SK-N-SH treated with all-trans-retinoic acid at 6 μM for 48 hours (cell line): ENCODE measurements around the gene SETD4.

Experiments
- ARNTL ChIP-seq: fragments of 450-650 bp; formaldehyde crosslinking; IDR thresholded peaks from 2 replicates; pipeline ENCODE4 v1.5.0; 2020; ENCODE audit warnings: low read depth, mild to moderate bottlenecking, moderate library complexity, borderline replicate concordance
- GLIS3 ChIP-seq: fragments of 250-450 bp; sonication (Bioruptor Pico); IDR thresholded peaks from 2 replicates; pipeline ENCODE4 v1.5.0; 2020; ENCODE audit warnings: mild to moderate bottlenecking, moderate library complexity
- PPARA ChIP-seq: fragments of 250-450 bp; sonication (Bioruptor Pico); IDR thresholded peaks from 2 replicates; pipeline ENCODE4 v1.5.0; 2020; ENCODE audit warnings: mild to moderate bottlenecking, borderline replicate concordance
- RARB ChIP-seq: fragments of 250-450 bp; sonication (Bioruptor Pico); IDR thresholded peaks from 2 replicates; pipeline ENCODE4 v1.8.0; 2021; ENCODE audit warnings: mild to moderate bottlenecking, moderate library complexity
- TCF4 ChIP-seq: fragments of 250-450 bp; sonication (Bioruptor Pico); IDR thresholded peaks from 2 replicates; pipeline ENCODE4 v1.8.0; 2021; ENCODE audit warnings: mild to moderate bottlenecking, moderate library complexity, borderline replicate concordance
- ZNF565 ChIP-seq: fragments of 450-650 bp; formaldehyde crosslinking; conservative IDR thresholded peaks from 2 replicates; pipeline ENCODE4 v1.5.0; 2020; ENCODE audit warnings: low read depth, mild to moderate bottlenecking, moderate library complexity
- ZNF8 ChIP-seq: fragments of 450-650 bp; formaldehyde crosslinking; IDR thresholded peaks from 2 replicates; pipeline ENCODE4 v1.5.0; 2020; ENCODE audit warnings: mild to moderate bottlenecking, moderate library complexity
- TF ChIP-seq, protein P1 (sequence below): fragments of 250-450 bp; sonication (Bioruptor Pico); IDR thresholded peaks from 2 replicates; pipeline ENCODE4 v1.5.1; 2021; ENCODE audit warnings: mild to moderate bottlenecking, moderate library complexity
- TF ChIP-seq, protein P2 (sequence below): fragments of 250-450 bp; sonication (Bioruptor Pico); IDR thresholded peaks from 2 replicates; pipeline ENCODE4 v1.5.1; 2020; ENCODE audit warnings: low read depth, mild to moderate bottlenecking, moderate library complexity
- TF ChIP-seq, protein P3 (sequence below): fragments of 250-450 bp; sonication (Bioruptor Pico); IDR thresholded peaks from 2 replicates; pipeline ENCODE4 v1.8.0; 2020; ENCODE audit warnings: mild to moderate bottlenecking, moderate library complexity, borderline replicate concordance
- TF ChIP-seq, protein P4 (sequence below): fragments of 250-450 bp; sonication (Bioruptor Pico); IDR thresholded peaks from 2 replicates; pipeline ENCODE4 v1.5.0; 2020; ENCODE audit warnings: mild to moderate bottlenecking, moderate library complexity

DNA sequence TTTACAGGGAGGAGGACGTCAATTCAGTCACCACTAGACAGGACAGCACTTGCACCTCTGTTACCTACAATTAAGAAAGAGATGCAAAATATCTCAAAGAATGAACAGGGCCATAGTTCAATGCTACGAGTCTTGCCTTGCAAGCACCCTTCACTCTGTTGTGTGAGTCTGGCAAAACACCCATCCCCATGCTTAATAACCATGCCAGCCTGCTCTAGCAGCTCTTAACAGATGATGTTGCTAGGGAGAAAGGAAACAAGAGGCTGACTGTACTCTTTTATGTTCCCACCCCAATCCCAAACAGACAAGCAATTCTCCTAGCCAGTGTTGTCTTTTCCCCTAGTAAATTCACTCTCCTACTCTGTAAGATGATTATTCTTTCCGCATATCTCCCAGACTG, 14.8 kb upstream of the SETD4 start:
- TF ChIP-seq PPARA, result no peak
- TF ChIP-seq RARB (CRISPR knock-in tag), result no peak
- TF ChIP-seq, protein P1, sequence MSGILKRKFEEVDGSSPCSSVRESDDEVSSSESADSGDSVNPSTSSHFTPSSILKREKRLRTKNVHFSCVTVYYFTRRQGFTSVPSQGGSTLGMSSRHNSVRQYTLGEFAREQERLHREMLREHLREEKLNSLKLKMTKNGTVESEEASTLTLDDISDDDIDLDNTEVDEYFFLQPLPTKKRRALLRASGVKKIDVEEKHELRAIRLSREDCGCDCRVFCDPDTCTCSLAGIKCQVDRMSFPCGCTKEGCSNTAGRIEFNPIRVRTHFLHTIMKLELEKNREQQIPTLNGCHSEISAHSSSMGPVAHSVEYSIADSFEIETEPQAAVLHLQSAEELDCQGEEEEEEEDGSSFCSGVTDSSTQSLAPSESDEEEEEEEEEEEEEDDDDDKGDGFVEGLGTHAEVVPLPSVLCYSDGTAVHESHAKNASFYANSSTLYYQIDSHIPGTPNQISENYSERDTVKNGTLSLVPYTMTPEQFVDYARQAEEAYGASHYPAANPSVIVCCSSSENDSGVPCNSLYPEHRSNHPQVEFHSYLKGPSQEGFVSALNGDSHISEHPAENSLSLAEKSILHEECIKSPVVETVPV, result no peak
- no peak for TF ChIP-seq ZNF565 (CRISPR knock-in tag)
- TF ChIP-seq, protein P2, sequence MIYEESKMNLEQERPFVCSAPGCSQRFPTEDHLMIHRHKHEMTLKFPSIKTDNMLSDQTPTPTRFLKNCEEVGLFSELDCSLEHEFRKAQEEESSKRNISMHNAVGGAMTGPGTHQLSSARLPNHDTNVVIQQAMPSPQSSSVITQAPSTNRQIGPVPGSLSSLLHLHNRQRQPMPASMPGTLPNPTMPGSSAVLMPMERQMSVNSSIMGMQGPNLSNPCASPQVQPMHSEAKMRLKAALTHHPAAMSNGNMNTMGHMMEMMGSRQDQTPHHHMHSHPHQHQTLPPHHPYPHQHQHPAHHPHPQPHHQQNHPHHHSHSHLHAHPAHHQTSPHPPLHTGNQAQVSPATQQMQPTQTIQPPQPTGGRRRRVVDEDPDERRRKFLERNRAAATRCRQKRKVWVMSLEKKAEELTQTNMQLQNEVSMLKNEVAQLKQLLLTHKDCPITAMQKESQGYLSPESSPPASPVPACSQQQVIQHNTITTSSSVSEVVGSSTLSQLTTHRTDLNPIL (CRISPR knock-in tag), result no peak
- TF ChIP-seq, protein P3, sequence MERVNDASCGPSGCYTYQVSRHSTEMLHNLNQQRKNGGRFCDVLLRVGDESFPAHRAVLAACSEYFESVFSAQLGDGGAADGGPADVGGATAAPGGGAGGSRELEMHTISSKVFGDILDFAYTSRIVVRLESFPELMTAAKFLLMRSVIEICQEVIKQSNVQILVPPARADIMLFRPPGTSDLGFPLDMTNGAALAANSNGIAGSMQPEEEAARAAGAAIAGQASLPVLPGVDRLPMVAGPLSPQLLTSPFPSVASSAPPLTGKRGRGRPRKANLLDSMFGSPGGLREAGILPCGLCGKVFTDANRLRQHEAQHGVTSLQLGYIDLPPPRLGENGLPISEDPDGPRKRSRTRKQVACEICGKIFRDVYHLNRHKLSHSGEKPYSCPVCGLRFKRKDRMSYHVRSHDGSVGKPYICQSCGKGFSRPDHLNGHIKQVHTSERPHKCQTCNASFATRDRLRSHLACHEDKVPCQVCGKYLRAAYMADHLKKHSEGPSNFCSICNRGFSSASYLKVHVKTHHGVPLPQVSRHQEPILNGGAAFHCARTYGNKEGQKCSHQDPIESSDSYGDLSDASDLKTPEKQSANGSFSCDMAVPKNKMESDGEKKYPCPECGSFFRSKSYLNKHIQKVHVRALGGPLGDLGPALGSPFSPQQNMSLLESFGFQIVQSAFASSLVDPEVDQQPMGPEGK (CRISPR knock-in tag), result no peak
- TF ChIP-seq TCF4, result no peak
- TF ChIP-seq ARNTL, result no peak
- TF ChIP-seq ZNF8 (CRISPR knock-in tag), result no peak
- no peak for TF ChIP-seq GLIS3 (CRISPR knock-in tag)
- TF ChIP-seq, protein P4, sequence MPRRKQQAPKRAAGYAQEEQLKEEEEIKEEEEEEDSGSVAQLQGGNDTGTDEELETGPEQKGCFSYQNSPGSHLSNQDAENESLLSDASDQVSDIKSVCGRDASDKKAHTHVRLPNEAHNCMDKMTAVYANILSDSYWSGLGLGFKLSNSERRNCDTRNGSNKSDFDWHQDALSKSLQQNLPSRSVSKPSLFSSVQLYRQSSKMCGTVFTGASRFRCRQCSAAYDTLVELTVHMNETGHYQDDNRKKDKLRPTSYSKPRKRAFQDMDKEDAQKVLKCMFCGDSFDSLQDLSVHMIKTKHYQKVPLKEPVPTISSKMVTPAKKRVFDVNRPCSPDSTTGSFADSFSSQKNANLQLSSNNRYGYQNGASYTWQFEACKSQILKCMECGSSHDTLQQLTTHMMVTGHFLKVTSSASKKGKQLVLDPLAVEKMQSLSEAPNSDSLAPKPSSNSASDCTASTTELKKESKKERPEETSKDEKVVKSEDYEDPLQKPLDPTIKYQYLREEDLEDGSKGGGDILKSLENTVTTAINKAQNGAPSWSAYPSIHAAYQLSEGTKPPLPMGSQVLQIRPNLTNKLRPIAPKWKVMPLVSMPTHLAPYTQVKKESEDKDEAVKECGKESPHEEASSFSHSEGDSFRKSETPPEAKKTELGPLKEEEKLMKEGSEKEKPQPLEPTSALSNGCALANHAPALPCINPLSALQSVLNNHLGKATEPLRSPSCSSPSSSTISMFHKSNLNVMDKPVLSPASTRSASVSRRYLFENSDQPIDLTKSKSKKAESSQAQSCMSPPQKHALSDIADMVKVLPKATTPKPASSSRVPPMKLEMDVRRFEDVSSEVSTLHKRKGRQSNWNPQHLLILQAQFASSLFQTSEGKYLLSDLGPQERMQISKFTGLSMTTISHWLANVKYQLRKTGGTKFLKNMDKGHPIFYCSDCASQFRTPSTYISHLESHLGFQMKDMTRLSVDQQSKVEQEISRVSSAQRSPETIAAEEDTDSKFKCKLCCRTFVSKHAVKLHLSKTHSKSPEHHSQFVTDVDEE (CRISPR knock-in tag), result no peak
